ENCODE results near the gene OTOG. TPM values are rescaled to one million over a fixed set of nuclear protein-coding genes. Genes with fewer than 3 reads are reported as not detected.

OTOG gene
- total RNA-seq, 1 experiment from 2014 or later, result not detected

GRCh38 chr11:17531071-17531600 lies 15.9 kb upstream of the OTOG start:
- POLR2A ChIA-PET (ENCODE audit: unreplicated experiment), result no interaction called here
- no peak overlapping the region for H3K4me2 ChIP-seq (ENCODE audit: low read length)
- ATAC-seq (no peak), DNase-seq (no peak)
- H3K4me3 ChIP-seq (ENCODE audit: low read length), result no peak overlapping the region
- no peaks in the 10 kb centered on the region for H3F3A ChIP-seq (ENCODE audit: low read length, unreplicated experiment)
- intact Hi-C loops (cut with micrococcal nuclease), result no loop called here
- no peaks in the 10 kb centered on the region for H3K36me3 ChIP-seq (ENCODE audit: low read depth, low read length)
- H3K4me1 ChIP-seq (ENCODE audit: insufficient read depth, low read length), result no peaks in the 10 kb centered on the region
- H3K9me2 ChIP-seq (replicated peaks; ENCODE audit: low read length), result no peaks in the 10 kb centered on the region
- H2AFZ ChIP-seq (ENCODE audit: low read length), result no peak overlapping the region
- H3K27me3 ChIP-seq (ENCODE audit: low read length), result peaks cover 51% of the 10 kb centered on the region
- no peak for TF ChIP-seq EZH2 (IDR thresholded peaks at IDR 0.05; ENCODE audit: low read length, unreplicated experiment)
- no peaks in the 10 kb centered on the region for H3K9me3 ChIP-seq (ENCODE audit: low read length)
- no peak overlapping the region for H3K27ac ChIP-seq (ENCODE audit: low read length)
- no peaks in the 10 kb centered on the region for H4K20me1 ChIP-seq (ENCODE audit: low read length)
- no peaks in the 10 kb centered on the region for H3K79me2 ChIP-seq (ENCODE audit: low read length)
- CTCF ChIA-PET, result no interaction called here
- no peak overlapping the region for H3K9ac ChIP-seq (ENCODE audit: low read length)
- BruUV-seq (replicated peaks), result no TSS peak

GRCh38 chr11:17531636-17532113 lies 15.4 kb upstream of the OTOG start:
- no peak overlapping the region for H3K4me2 ChIP-seq (ENCODE audit: low read length)
- intact Hi-C loops (cut with micrococcal nuclease), result no loop called here
- DNase-seq, result peak; percentile 11
- H3K9me2 ChIP-seq (replicated peaks; ENCODE audit: low read length), result no peaks in the 10 kb centered on the region
- CTCF ChIA-PET, result no interaction called here
- TF ChIP-seq CTCF (conservative IDR thresholded peaks at IDR 0.05; ENCODE audit: low read depth, low read length), result no peak
- no peak for TF ChIP-seq EZH2 (IDR thresholded peaks at IDR 0.05; ENCODE audit: low read length, unreplicated experiment)
- no peak for TF ChIP-seq EZH2phosphoT487 (IDR thresholded peaks at IDR 0.05; ENCODE audit: borderline replicate concordance, low read length)
- peaks cover 56% of the 10 kb centered on the region for H3K27me3 ChIP-seq (ENCODE audit: low read length)
- H3K36me3 ChIP-seq (ENCODE audit: low read depth, low read length), result no peaks in the 10 kb centered on the region
- no peak overlapping the region for H2AFZ ChIP-seq (ENCODE audit: low read length)
- H3F3A ChIP-seq (ENCODE audit: low read length, unreplicated experiment), result no peaks in the 10 kb centered on the region
- no peak overlapping the region for H3K4me3 ChIP-seq (ENCODE audit: low read length)
- no peak overlapping the region for H3K27ac ChIP-seq (ENCODE audit: low read length)
- no peaks in the 10 kb centered on the region for H4K20me1 ChIP-seq (ENCODE audit: low read length)
- H3K9ac ChIP-seq (ENCODE audit: low read length), result no peak overlapping the region
- no peaks in the 10 kb centered on the region for H3K9me3 ChIP-seq (ENCODE audit: low read length)
- no peaks in the 10 kb centered on the region for H3K79me2 ChIP-seq (ENCODE audit: low read length)
- H3K4me1 ChIP-seq (ENCODE audit: insufficient read depth, low read length), result no peaks in the 10 kb centered on the region
- ATAC-seq, result no peak
- POLR2A ChIA-PET (ENCODE audit: unreplicated experiment), result no interaction called here
- BruUV-seq (replicated peaks), result no TSS peak

GRCh38 chr11:17532784-17533183 lies 14.3 kb upstream of the OTOG start:
- DNase-seq (no peak), ATAC-seq (no peak)
- CTCF ChIA-PET, result no interaction called here
- Histone ChIP-seq H3K4me3 (ENCODE audit: low read length) (no peak overlapping the region), H3F3A (ENCODE audit: low read length, unreplicated experiment) (no peaks in the 10 kb centered on the region), H4K20me1 (ENCODE audit: low read length) (no peaks in the 10 kb centered on the region), H3K79me2 (ENCODE audit: low read length) (no peaks in the 10 kb centered on the region), H3K4me1 (ENCODE audit: insufficient read depth, low read length) (no peaks in the 10 kb centered on the region), H3K27me3 (ENCODE audit: low read length) (peaks cover 67% of the 10 kb centered on the region), H3K9ac (ENCODE audit: low read length) (no peak overlapping the region), H3K27ac (ENCODE audit: low read length) (no peak overlapping the region), H2AFZ (ENCODE audit: low read length) (no peak overlapping the region), H3K9me2 (replicated peaks; ENCODE audit: low read length) (no peaks in the 10 kb centered on the region), H3K9me3 (ENCODE audit: low read length) (no peaks in the 10 kb centered on the region), H3K4me2 (ENCODE audit: low read length) (no peak overlapping the region), H3K36me3 (ENCODE audit: low read depth, low read length) (no peaks in the 10 kb centered on the region)
- intact Hi-C loops (cut with micrococcal nuclease), result no loop called here
- no peak for TF ChIP-seq EZH2 (IDR thresholded peaks at IDR 0.05; ENCODE audit: low read length, unreplicated experiment)
- no peak for TF ChIP-seq EZH2phosphoT487 (IDR thresholded peaks at IDR 0.05; ENCODE audit: borderline replicate concordance, low read length)
- TF ChIP-seq CTCF (conservative IDR thresholded peaks at IDR 0.05; ENCODE audit: low read depth, low read length), result no peak
- POLR2A ChIA-PET (ENCODE audit: unreplicated experiment), result interaction anchor here (0.6 kb wide), 1 partner anchor 30 kb away, joined by 3 read pairs; no protein-coding TSS in a partner anchor
- BruUV-seq (replicated peaks), result no TSS peak
